ENCODE measurements around the gene NLRP9.

Gene NLRP9

GRCh38 chr19:55704494-55705245 is 33.5 kb downstream of the NLRP9 start:
- in situ Hi-C loops (cut with MboI; ENCODE audit: low sequenced_read_pairs), result no loop called here

- in situ Hi-C loops (cut with MboI; ENCODE audit: low sequenced_read_pairs), result no loop called here
Observed at GRCh38 chr19:55703790-55704215, 34.4 kb downstream of the NLRP9 start.

GRCh38 chr19:55702131-55702627 is 36.0 kb downstream of the NLRP9 start:
- in situ Hi-C loops (cut with MboI; ENCODE audit: low sequenced_read_pairs), result no loop called here

- in situ Hi-C loops (cut with MboI; ENCODE audit: low sequenced_read_pairs), result no loop called here
Observed at GRCh38 chr19:55700813-55701212, 37.4 kb downstream of the NLRP9 start.

GRCh38 chr19:55699221-55699620 is 39.0 kb downstream of the NLRP9 start:
- in situ Hi-C loops (cut with MboI; ENCODE audit: low sequenced_read_pairs), result no loop called here

GRCh38 chr19:55698256-55698655 is 39.9 kb downstream of the NLRP9 start:
- in situ Hi-C loops (cut with MboI; ENCODE audit: low sequenced_read_pairs), result no loop called here

- in situ Hi-C loops (cut with MboI; ENCODE audit: low sequenced_read_pairs), result no loop called here
Observed at GRCh38 chr19:55697698-55698097, 40.5 kb downstream of the NLRP9 start.

GRCh38 chr19:55697069-55697440 is 41.1 kb downstream of the NLRP9 start:
- in situ Hi-C loops (cut with MboI; ENCODE audit: low sequenced_read_pairs), result no loop called here

- in situ Hi-C loops (cut with MboI; ENCODE audit: low sequenced_read_pairs), result no loop called here
Observed at GRCh38 chr19:55696301-55697068, 41.7 kb downstream of the NLRP9 start.

- in situ Hi-C loops (cut with MboI; ENCODE audit: low sequenced_read_pairs), result no loop called here
Observed at GRCh38 chr19:55695511-55696290, 42.5 kb downstream of the NLRP9 start.

- in situ Hi-C loops (cut with MboI; ENCODE audit: low sequenced_read_pairs), result no loop called here
Observed at GRCh38 chr19:55694656-55695491, 43.3 kb downstream of the NLRP9 start.

- in situ Hi-C loops (cut with MboI; ENCODE audit: low sequenced_read_pairs), result no loop called here
Observed at GRCh38 chr19:55694241-55694655, 44.0 kb downstream of the NLRP9 start.

- in situ Hi-C loops (cut with MboI; ENCODE audit: low sequenced_read_pairs), result no loop called here
Observed at GRCh38 chr19:55693336-55693974, 44.7 kb downstream of the NLRP9 start.

- in situ Hi-C loops (cut with MboI; ENCODE audit: low sequenced_read_pairs), result no loop called here
Observed at GRCh38 chr19:55692681-55693081, 45.5 kb downstream of the NLRP9 start.

GRCh38 chr19:55691561-55692481 is 46.4 kb downstream of the NLRP9 start:
- in situ Hi-C loops (cut with MboI; ENCODE audit: low sequenced_read_pairs), result no loop called here

- in situ Hi-C loops (cut with MboI; ENCODE audit: low sequenced_read_pairs), result no loop called here
Observed at GRCh38 chr19:55690769-55691545, 47.2 kb downstream of the NLRP9 start.

GRCh38 chr19:55690109-55690768 is 48.0 kb downstream of the NLRP9 start:
- in situ Hi-C loops (cut with MboI; ENCODE audit: low sequenced_read_pairs), result no loop called here

Measured in HL-60/S4 treated with retinoic acid at 250 ng/mL for 4 days and 3 days (cell line).